Measurements from ENCODE around the gene LEF1. TPM values are rescaled to one million over a fixed set of nuclear protein-coding genes. Genes with fewer than 3 reads are reported as not detected.

LEF1 gene
- total RNA-seq, 1 donor from 2014 or later, result 3.1 TPM

- DNase-seq (ENCODE audit: low spot score), result no peak
Measured at GRCh38 chr4:108149588-108150380, 18.9 kb downstream of the LEF1 start.

- no peak for DNase-seq (ENCODE audit: low spot score)
Measured at GRCh38 chr4:108148316-108148715, 20.4 kb downstream of the LEF1 start.

- no peak for DNase-seq (ENCODE audit: low spot score)
Measured at GRCh38 chr4:108146819-108147218, 21.9 kb downstream of the LEF1 start.

- no peak for DNase-seq (ENCODE audit: low spot score)
Measured at GRCh38 chr4:108146336-108146735, 22.4 kb downstream of the LEF1 start.

GRCh38 chr4:108144451-108144850 lies 24.3 kb downstream of the LEF1 start:
- DNase-seq (ENCODE audit: low spot score), result no peak

GRCh38 chr4:108143515-108143914 lies 25.2 kb downstream of the LEF1 start:
- DNase-seq (ENCODE audit: low spot score), result no peak

GRCh38 chr4:108142870-108143269 lies 25.9 kb downstream of the LEF1 start:
- DNase-seq (ENCODE audit: low spot score), result no peak

GRCh38 chr4:108141213-108141950 lies 27.4 kb downstream of the LEF1 start:
- no peak for DNase-seq (ENCODE audit: low spot score)

GRCh38 chr4:108140328-108140727 lies 28.4 kb downstream of the LEF1 start:
- no peak for DNase-seq (ENCODE audit: low spot score)

GRCh38 chr4:108139089-108139488 lies 29.6 kb downstream of the LEF1 start:
- no peak for DNase-seq (ENCODE audit: low spot score)

- no peak for DNase-seq (ENCODE audit: low spot score)
Measured at GRCh38 chr4:108135549-108136209, 33.1 kb downstream of the LEF1 start.

GRCh38 chr4:108130955-108131354 lies 37.8 kb downstream of the LEF1 start:
- no peak for DNase-seq (ENCODE audit: low spot score)

- DNase-seq (ENCODE audit: low spot score), result no peak
Measured at GRCh38 chr4:108129196-108129595, 39.5 kb downstream of the LEF1 start.

GRCh38 chr4:108126806-108127205 lies 41.9 kb downstream of the LEF1 start:
- DNase-seq (ENCODE audit: low spot score), result no peak

GRCh38 chr4:108120789-108121188 lies 47.9 kb downstream of the LEF1 start:
- DNase-seq (ENCODE audit: low spot score), result no peak

GRCh38 chr4:108119199-108119800 lies 49.4 kb downstream of the LEF1 start:
- no peak for DNase-seq (ENCODE audit: low spot score)

GRCh38 chr4:108118505-108118904 lies 50.2 kb downstream of the LEF1 start:
- DNase-seq (ENCODE audit: low spot score), result no peak

- no peak for DNase-seq (ENCODE audit: low spot score)
Measured at GRCh38 chr4:108117418-108118182, 51.1 kb downstream of the LEF1 start.

- no peak for DNase-seq (ENCODE audit: low spot score)
Measured at GRCh38 chr4:108116423-108117168, 52.1 kb downstream of the LEF1 start.

- DNase-seq (ENCODE audit: low spot score), result no peak
Measured at GRCh38 chr4:108115168-108115526, 53.6 kb downstream of the LEF1 start.
